HCT116 (cell line): ENCODE data around the gene GALNT14. TPM values are rescaled to one million over a fixed set of nuclear protein-coding genes. Genes with fewer than 3 reads are reported as not detected.

Source experiments
- ATAC-seq: fragments of 200-7000 bp; cut with Tn5 transposase; 2 replicates; pipeline ENCODE4 v1.9.1; 2020; ENCODE audit warnings: mild to moderate bottlenecking, moderate library complexity
- BruUV-seq: library from RNA; stranded (reverse); fragments of 400-500 nt; replicated peaks from 2 replicates; lab custom pipeline; 2021; lab: Mats Ljungman, UMichigan
- CTCF ChIA-PET: fragments of 300-600 bp; sonication (Branson Sonifier 250); formaldehyde crosslinking; loops from one replicate; lab custom pipeline; 2021; ENCODE audit warnings: antibody characterized with exemption; lab: Charles Lee
- POLR2A ChIA-PET: fragments of 300-600, 350-600 bp; sonication (Branson Sonifier 250); formaldehyde crosslinking; loops from one replicate; lab custom pipeline; 2021; ENCODE audit warnings: antibody characterized with exemption; lab: Charles Lee
- RAD21 ChIA-PET, 2 experiments: fragments of 300-600 bp; sonication (Branson Sonifier 250); formaldehyde crosslinking; loops; one replicate each; lab custom pipeline; 2023; ENCODE audit warnings: low total read pairs in 2 of 2; ENCODE audit not compliant: uncharacterized antibody in 2 of 2, unreplicated experiment in 2 of 2, low non-redundant PET in 1 of 2; lab: Charles Lee
- DNase-seq: peaks from one replicate; pipeline ENCODE4 v3.0.0-alpha.2; 2010; ENCODE audit warnings: low read depth, low spot score
- H2AFZ ChIP-seq: fragments of 200-600 bp; shearing (Covaris generic), sonication (generic); 2 replicates; pipeline ENCODE4 v1.6.1; 2017; ENCODE audit warnings: low read depth, mixed run types, mixed read lengths, antibody characterized with exemption, low read length; ENCODE audit not compliant: poor library complexity, severe bottlenecking
- H3K27ac ChIP-seq: 2 replicates; pipeline ENCODE4 v1.5.1; 2012; ENCODE audit warnings: low read depth, low read length
- H3K27me3 ChIP-seq: fragments of 200-600 bp; sonication (generic); 2 replicates; pipeline ENCODE4 v1.6.1; 2016; ENCODE audit warnings: mixed run types, low read length, mixed read lengths; ENCODE audit not compliant: insufficient read depth
- H3K36me3 ChIP-seq, 2 experiments: fragments of 200-500 bp in 1 of 2; fragments of 200-600 bp in 1 of 2; sonication (Bioruptor generic) in 1 of 2; sonication (generic) in 1 of 2; 2 replicates each; pipeline versions ENCODE4 v1.5.1 to v1.6.1; 2014 to 2016; ENCODE audit warnings: low read length in 2 of 2, inconsistent platforms in 1 of 2, mixed read lengths in 1 of 2, mixed run types in 1 of 2; ENCODE audit not compliant: insufficient read depth in 2 of 2, control insufficient read depth in 1 of 2
- H3K4me1 ChIP-seq, 2 experiments: fragments of 200-600 bp in 1 of 2; sonication (generic) in 1 of 2; 2 replicates each; pipeline versions ENCODE4 v1.5.1 to v1.6.1; 2012 to 2017; ENCODE audit warnings: low read length in 2 of 2, inconsistent platforms in 1 of 2, mild to moderate bottlenecking in 1 of 2, mixed read lengths in 1 of 2, mixed run types in 1 of 2, moderate library complexity in 1 of 2; ENCODE audit not compliant: insufficient read depth in 2 of 2, control insufficient read depth in 1 of 2
- H3K4me2 ChIP-seq: fragments of 200-600 bp; sonication (generic); 2 replicates; pipeline ENCODE4 v1.6.1; 2017; ENCODE audit warnings: mixed run types, low read length, mixed read lengths
- H3K4me3 ChIP-seq, 2 experiments: fragments of 200-600 bp in 1 of 2; sonication (generic) in 1 of 2; replicated peaks in 1 of 2; 2 replicates each; pipeline ENCODE4 v1.5.1; 2011 to 2016; ENCODE audit warnings: low read length in 2 of 2, control low read depth in 1 of 2, low read depth in 1 of 2, mild to moderate bottlenecking in 1 of 2, mixed read lengths in 1 of 2, mixed run types in 1 of 2
- H3K79me2 ChIP-seq: fragments of 200-600 bp; sonication (generic); 2 replicates; pipeline ENCODE4 v1.6.1; 2017; ENCODE audit warnings: mild to moderate bottlenecking, mixed run types, low read length, moderate library complexity, mixed read lengths; ENCODE audit not compliant: insufficient read depth
- H3K9ac ChIP-seq: fragments of 200-600 bp; sonication (generic); 2 replicates; pipeline ENCODE4 v1.6.1; 2016; ENCODE audit warnings: low read length, mixed read lengths
- H3K9me2 ChIP-seq: fragments of 200-600 bp; sonication (generic), shearing (Covaris generic); 2 replicates; pipeline ENCODE4 v1.6.1; 2017; ENCODE audit warnings: mixed run types, mild to moderate bottlenecking, moderate library complexity; ENCODE audit not compliant: insufficient read depth
- H3K9me3 ChIP-seq, 2 experiments: fragments of 200-500 bp in 1 of 2; fragments of 200-600 bp in 1 of 2; sonication (Bioruptor generic) in 1 of 2; sonication (generic) in 1 of 2; 2 replicates each; pipeline ENCODE4 v1.6.1; 2014 to 2017; ENCODE audit warnings: low read length in 2 of 2, mixed read lengths in 2 of 2, inconsistent platforms in 1 of 2, low read depth in 1 of 2, mild to moderate bottlenecking in 1 of 2, mixed run types in 1 of 2, moderate library complexity in 1 of 2; ENCODE audit not compliant: control insufficient read depth in 1 of 2, insufficient read depth in 1 of 2
- H4K20me1 ChIP-seq: fragments of 200-600 bp; sonication (generic), shearing (Covaris generic); 2 replicates; pipeline ENCODE4 v1.6.1; 2017; ENCODE audit warnings: mixed run types, mild to moderate bottlenecking, moderate library complexity; ENCODE audit not compliant: insufficient read depth
- CBX3 ChIP-seq: IDR thresholded peaks from 2 replicates; pipeline ENCODE4 v1.6.1; 2012; ENCODE audit warnings: low read depth
- EGR1 ChIP-seq: IDR thresholded peaks from 2 replicates; pipeline ENCODE4 v1.6.1; 2012; ENCODE audit warnings: low read depth
- ELF1 ChIP-seq: IDR thresholded peaks from 2 replicates; pipeline ENCODE4 v1.6.1; 2012; ENCODE audit warnings: low read depth, borderline replicate concordance
- FOSL1 ChIP-seq: IDR thresholded peaks from 2 replicates; pipeline ENCODE4 v1.6.1; 2012; ENCODE audit warnings: low read depth
- JUND ChIP-seq: IDR thresholded peaks from 2 replicates; pipeline ENCODE4 v1.6.1; 2012
- RAD21 ChIP-seq: IDR thresholded peaks from 2 replicates; pipeline ENCODE4 v1.6.1; 2012; ENCODE audit warnings: low read depth, mild to moderate bottlenecking
- SP1 ChIP-seq: IDR thresholded peaks from 2 replicates; pipeline ENCODE4 v1.6.1; 2012; ENCODE audit warnings: low read depth
- TCF7L2 ChIP-seq: IDR thresholded peaks from 2 replicates; pipeline ENCODE4 v1.7.0; 2011; ENCODE audit warnings: borderline replicate concordance, inconsistent platforms; ENCODE audit not compliant: insufficient read depth, insufficient read length; ENCODE audit errors: extremely low read depth
- intact Hi-C: fragments of 100-400 bp; cut with micrococcal nuclease; formaldehyde crosslinking; loops from 2 replicates; pipeline ENCODE4 v1.10.0; 2022
- total RNA-seq: library from RNA; stranded (reverse); gene quantifications from one replicate; pipeline ENCODE4 v1.2.1, GENCODE V29; 2021; ENCODE audit not compliant: unreplicated experiment
- TF ChIP-seq, protein P1 (sequence below): IDR thresholded peaks from 2 replicates; pipeline ENCODE4 v1.6.1; 2012

GALNT14 gene
- total RNA-seq, 1 experiment from 2014 or later: 11.2 TPM

DNA sequence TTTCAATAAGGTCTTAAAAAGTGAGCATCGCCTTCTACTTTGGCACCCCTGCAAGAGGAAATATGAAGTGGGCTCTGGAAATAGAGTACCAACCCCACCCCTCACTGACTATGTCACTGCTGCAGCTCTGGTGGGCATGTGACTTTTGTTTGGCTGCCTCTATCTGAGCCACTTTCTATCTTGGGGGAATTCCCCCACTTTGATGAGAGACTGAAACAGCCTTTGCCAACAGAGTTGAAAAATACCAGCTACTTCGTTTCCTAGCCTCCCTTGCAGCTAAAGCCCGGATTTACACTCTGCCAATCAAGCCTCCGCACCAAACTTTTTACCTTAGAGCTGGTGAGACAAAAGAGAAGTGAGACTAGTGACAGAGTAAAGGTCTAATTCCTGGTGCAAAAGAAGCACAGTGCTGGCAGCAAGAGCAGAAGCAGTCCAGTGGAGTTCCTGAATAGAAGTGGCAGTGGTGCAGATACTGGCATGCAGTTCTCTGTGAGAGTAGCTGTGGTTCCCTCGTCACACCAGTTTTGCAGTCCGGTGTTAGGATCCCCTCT, 12.0 kb upstream of the GALNT14 start:
- Histone ChIP-seq H3K4me2 (no peak overlapping the region), H3K9me2 (no peaks in the 10 kb centered on the region), H4K20me1 (no peaks in the 10 kb centered on the region), H2AFZ (no peak overlapping the region), H3K4me1 (no peaks in the 10 kb centered on the region), H3K27ac (no peak overlapping the region), H3K27me3 (peaks cover 63% of the 10 kb centered on the region), H3K9ac (no peak overlapping the region), H3K9me3 (no peaks in the 10 kb centered on the region), H3K4me3 (no peak overlapping the region), H3K79me2 (no peaks in the 10 kb centered on the region), H3K36me3 (no peaks in the 10 kb centered on the region)
- DNase-seq (no peak), ATAC-seq (no peak)
- POLR2A ChIA-PET: no interaction called here
- no peak for TF ChIP-seq FOSL1
- TF ChIP-seq TCF7L2: no peak
- no peak for TF ChIP-seq ELF1
- BruUV-seq: no TSS peak
- RAD21 ChIA-PET: no interaction called here
- CTCF ChIA-PET: interaction anchor here (1.6 kb wide), 1 partner anchor 20 kb away, joined by 9 read pairs; no protein-coding TSS in a partner anchor
- intact Hi-C loops: no loop called here

DNA sequence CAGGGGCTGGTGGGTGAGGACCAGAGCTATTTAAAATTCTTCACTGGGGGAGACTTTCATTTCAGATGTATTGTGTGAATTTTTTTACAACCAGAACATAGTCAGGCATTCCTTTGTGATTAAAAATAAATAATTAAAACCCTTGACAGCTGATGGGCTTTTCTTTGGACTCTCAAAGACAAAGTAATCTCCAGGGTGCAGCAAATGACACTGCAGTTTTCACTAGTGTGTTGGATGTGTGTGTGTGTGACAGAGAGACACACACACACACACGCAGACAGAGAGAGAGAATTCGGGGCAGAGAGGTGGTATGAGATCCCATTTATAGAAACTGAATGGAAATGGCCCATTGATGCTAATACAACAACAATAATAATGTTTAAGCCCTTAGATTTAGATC, 10.3 kb upstream of the GALNT14 start:
- ChIA-PET RAD21 (no interaction called here), POLR2A (no interaction called here), CTCF (no interaction called here)
- H3K9me3 ChIP-seq: no peaks in the 10 kb centered on the region
- TF ChIP-seq EGR1 (no peak), ELF1 (no peak), SP1 (no peak), RAD21 (no peak), JUND (no peak), CBX3 (no peak)
- TF ChIP-seq, protein P1, sequence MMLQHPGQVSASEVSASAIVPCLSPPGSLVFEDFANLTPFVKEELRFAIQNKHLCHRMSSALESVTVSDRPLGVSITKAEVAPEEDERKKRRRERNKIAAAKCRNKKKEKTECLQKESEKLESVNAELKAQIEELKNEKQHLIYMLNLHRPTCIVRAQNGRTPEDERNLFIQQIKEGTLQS: no peak
- no peaks in the 10 kb centered on the region for H3K4me1 ChIP-seq
- H4K20me1 ChIP-seq: no peaks in the 10 kb centered on the region
- H3K9ac ChIP-seq: no peak overlapping the region
- DNase-seq: no peak
- H3K79me2 ChIP-seq: no peaks in the 10 kb centered on the region
- H3K9me2 ChIP-seq: no peaks in the 10 kb centered on the region
- no peaks in the 10 kb centered on the region for H3K36me3 ChIP-seq
- ATAC-seq: no peak
- H3K27me3 ChIP-seq: peaks cover 73% of the 10 kb centered on the region
- no peak overlapping the region for H3K4me2 ChIP-seq
- intact Hi-C loops: no loop called here
- no peak overlapping the region for H3K27ac ChIP-seq
- no peak overlapping the region for H3K4me3 ChIP-seq
- no peak overlapping the region for H2AFZ ChIP-seq
- no TSS peak for BruUV-seq
